Measurements from ENCODE around the gene SEMA6A. TPM values are rescaled to one million over a fixed set of nuclear protein-coding genes. Genes with fewer than 3 reads are reported as not detected.

Gene SEMA6A
- total RNA-seq, 5 donors from 2014 or later (not counting 1 experiment from before 2014, with no cell fraction given): 0.79 to 0.88 (median 0.79) TPM; not detected in 2

- no peaks in the 10 kb centered on the region for H3K9me3 Mint-ChIP-seq
- CTCF ChIA-PET: no interaction called here
- no peak overlapping the region for H3K27ac ChIP-seq (ENCODE audit: low read length)
- H3K27me3 Mint-ChIP-seq: peaks cover 53 to 77% of the 10 kb centered on the region in 2 donors
- peaks cover 18 to 33% of the 10 kb centered on the region in 2 experiments for H3K4me1 ChIP-seq (ENCODE audit: control insufficient read depth in 1 of 2, extremely low read depth in 1 of 2, insufficient read depth in 2 of 2, low read length in 2 of 2)
- POLR2A ChIA-PET: no interaction called here
- DNase-seq: no peak
- peak overlapping the region in 1 of 2 donors; percentile 70 for H3K4me3 ChIP-seq (ENCODE audit: control insufficient read depth in 1 of 2, extremely low read depth in 1 of 2, low read length in 1 of 2)
- peaks cover 17 to 27% (median 20%) of the 10 kb centered on the region in 3 donors for H3K4me1 Mint-ChIP-seq
- peak overlapping the region in 1 of 3 donors; percentile 75 for H3K4me3 Mint-ChIP-seq
- no peaks in the 10 kb centered on the region for H3K36me3 ChIP-seq (ENCODE audit: control insufficient read depth in 2 of 2, extremely low read depth in 1 of 2, insufficient read depth in 1 of 2, low read length in 1 of 2)
- no peak for ATAC-seq (replicated peaks in 1 of 4)
- WGBS (ENCODE audit: insufficient coverage): 4% methylated on average over 35 of the region's 35 CpGs
- no peak overlapping the region for H3K27ac Mint-ChIP-seq
- no peaks in the 10 kb centered on the region for H3K36me3 Mint-ChIP-seq
- no peaks in the 10 kb centered on the region for H3K9me3 ChIP-seq
- H3K27me3 ChIP-seq (replicated peaks in 1 of 2; ENCODE audit: control insufficient read depth in 2 of 2, extremely low read depth in 1 of 2, insufficient read depth in 2 of 2, low read length in 1 of 2): peaks cover 2 to 45% of the 10 kb centered on the region in 2 experiments
Measured at GRCh38 chr5:116573279-116573701, 1.3 kb downstream of the SEMA6A start.

- no peak for DNase-seq
- POLR2A ChIA-PET: no interaction called here
- Mint-ChIP-seq H3K27ac (no peak overlapping the region), H3K4me1 (peaks cover 17 to 27% (median 20%) of the 10 kb centered on the region in 3 donors), H3K27me3 (peaks cover 56 to 73% of the 10 kb centered on the region in 2 donors), H3K9me3 (no peaks in the 10 kb centered on the region), H3K36me3 (no peaks in the 10 kb centered on the region), H3K4me3 (peak overlapping the region in 1 of 3 donors; percentile 75)
- Histone ChIP-seq H3K27me3 (replicated peaks in 1 of 2; ENCODE audit: control insufficient read depth in 2 of 2, extremely low read depth in 1 of 2, insufficient read depth in 2 of 2, low read length in 1 of 2) (peaks cover 2 to 45% of the 10 kb centered on the region in 2 experiments), H3K36me3 (ENCODE audit: control insufficient read depth in 2 of 2, extremely low read depth in 1 of 2, insufficient read depth in 1 of 2, low read length in 1 of 2) (no peaks in the 10 kb centered on the region), H3K4me1 (ENCODE audit: control insufficient read depth in 1 of 2, extremely low read depth in 1 of 2, insufficient read depth in 2 of 2, low read length in 2 of 2) (peaks cover 18 to 33% of the 10 kb centered on the region in 2 experiments), H3K9me3 (no peaks in the 10 kb centered on the region), H3K27ac (ENCODE audit: low read length) (no peak overlapping the region), H3K4me3 (ENCODE audit: control insufficient read depth in 1 of 2, extremely low read depth in 1 of 2, low read length in 1 of 2) (no peak overlapping the region)
- no peak for ATAC-seq (replicated peaks in 1 of 4)
- WGBS (ENCODE audit: insufficient coverage): 6% methylated on average over 44 of the region's 54 CpGs
- CTCF ChIA-PET: no interaction called here
Measured at GRCh38 chr5:116572350-116573278, 2.0 kb downstream of the SEMA6A start.

- DNase-seq (no peak), ATAC-seq (replicated peaks in 1 of 4) (no peak)
- no peaks in the 10 kb centered on the region for H3K36me3 Mint-ChIP-seq
- Histone ChIP-seq H3K27me3 (replicated peaks in 1 of 2; ENCODE audit: control insufficient read depth in 2 of 2, extremely low read depth in 1 of 2, insufficient read depth in 2 of 2, low read length in 1 of 2) (peaks cover 2 to 45% of the 10 kb centered on the region in 2 experiments), H3K4me1 (ENCODE audit: control insufficient read depth in 1 of 2, extremely low read depth in 1 of 2, insufficient read depth in 2 of 2, low read length in 2 of 2) (peaks cover 18 to 33% of the 10 kb centered on the region in 2 experiments), H3K9me3 (no peaks in the 10 kb centered on the region), H3K36me3 (ENCODE audit: control insufficient read depth in 2 of 2, extremely low read depth in 1 of 2, insufficient read depth in 1 of 2, low read length in 1 of 2) (no peaks in the 10 kb centered on the region), H3K27ac (ENCODE audit: low read length) (no peak overlapping the region), H3K4me3 (ENCODE audit: control insufficient read depth in 1 of 2, extremely low read depth in 1 of 2, low read length in 1 of 2) (no peak overlapping the region)
- CTCF ChIA-PET: no interaction called here
- peaks cover 62 to 74% of the 10 kb centered on the region in 2 donors for H3K27me3 Mint-ChIP-seq
- no peak overlapping the region for H3K27ac Mint-ChIP-seq
- H3K4me3 Mint-ChIP-seq: peak overlapping the region in 1 of 3 donors; percentile 11
- POLR2A ChIA-PET: no interaction called here
- no peaks in the 10 kb centered on the region for H3K9me3 Mint-ChIP-seq
- 34% methylated on average over 12 of the region's 17 CpGs for WGBS (ENCODE audit: insufficient coverage)
- peaks cover 17 to 27% (median 20%) of the 10 kb centered on the region in 3 donors for H3K4me1 Mint-ChIP-seq
Measured at GRCh38 chr5:116571568-116572349, 2.9 kb downstream of the SEMA6A start.

GRCh38 chr5:116569999-116570398, 4.6 kb downstream of the SEMA6A start:
- H3K36me3 ChIP-seq (ENCODE audit: control insufficient read depth in 2 of 2, extremely low read depth in 1 of 2, insufficient read depth in 1 of 2, low read length in 1 of 2): no peaks in the 10 kb centered on the region
- Mint-ChIP-seq H3K4me1 (peaks cover 9 to 17% (median 12%) of the 10 kb centered on the region in 3 donors), H3K4me3 (no peak overlapping the region), H3K9me3 (no peaks in the 10 kb centered on the region), H3K27me3 (peaks cover 57 to 58% of the 10 kb centered on the region in 2 donors), H3K36me3 (no peaks in the 10 kb centered on the region), H3K27ac (no peak overlapping the region)
- H3K27me3 ChIP-seq (replicated peaks in 1 of 2; ENCODE audit: control insufficient read depth in 2 of 2, extremely low read depth in 1 of 2, insufficient read depth in 2 of 2, low read length in 1 of 2): peaks cover 0 to 33% of the 10 kb centered on the region in 2 experiments
- DNase-seq (no peak), ATAC-seq (replicated peaks in 1 of 4) (no peak)
- no peak overlapping the region for H3K4me3 ChIP-seq (ENCODE audit: control insufficient read depth in 1 of 2, extremely low read depth in 1 of 2, low read length in 1 of 2)
- POLR2A ChIA-PET: no interaction called here
- no CpG with 5 or more reads among the region's 4 CpGs for WGBS (ENCODE audit: insufficient coverage)
- peaks cover 10 to 22% of the 10 kb centered on the region in 2 experiments for H3K4me1 ChIP-seq (ENCODE audit: control insufficient read depth in 1 of 2, extremely low read depth in 1 of 2, insufficient read depth in 2 of 2, low read length in 2 of 2)
- no peak overlapping the region for H3K27ac ChIP-seq (ENCODE audit: low read length)
- H3K9me3 ChIP-seq: no peaks in the 10 kb centered on the region
- CTCF ChIA-PET: no interaction called here

- ATAC-seq (replicated peaks in 1 of 4) (no peak), DNase-seq (no peak)
- Mint-ChIP-seq H3K9me3 (no peaks in the 10 kb centered on the region), H3K4me3 (no peak overlapping the region), H3K4me1 (peaks cover 0 to 2% (median 0%) of the 10 kb centered on the region in 3 donors), H3K27me3 (peaks cover 35 to 45% of the 10 kb centered on the region in 2 donors), H3K27ac (no peak overlapping the region), H3K36me3 (no peaks in the 10 kb centered on the region)
- Histone ChIP-seq H3K4me3 (ENCODE audit: control insufficient read depth in 1 of 2, extremely low read depth in 1 of 2, low read length in 1 of 2) (no peak overlapping the region), H3K27ac (ENCODE audit: low read length) (no peak overlapping the region), H3K4me1 (ENCODE audit: control insufficient read depth in 1 of 2, extremely low read depth in 1 of 2, insufficient read depth in 2 of 2, low read length in 2 of 2) (no peaks in the 10 kb centered on the region), H3K9me3 (no peaks in the 10 kb centered on the region), H3K36me3 (ENCODE audit: control insufficient read depth in 2 of 2, extremely low read depth in 1 of 2, insufficient read depth in 1 of 2, low read length in 1 of 2) (no peaks in the 10 kb centered on the region), H3K27me3 (replicated peaks in 1 of 2; ENCODE audit: control insufficient read depth in 2 of 2, extremely low read depth in 1 of 2, insufficient read depth in 2 of 2, low read length in 1 of 2) (peaks cover 0 to 7% of the 10 kb centered on the region in 2 experiments)
- ChIA-PET CTCF (no interaction called here), POLR2A (no interaction called here)
- WGBS (ENCODE audit: insufficient coverage): no CpG with 5 or more reads among the region's 2 CpGs
Measured at GRCh38 chr5:116567106-116567505, 7.5 kb downstream of the SEMA6A start.

GRCh38 chr5:116566251-116566650, 8.4 kb downstream of the SEMA6A start:
- no peak overlapping the region for H3K27ac Mint-ChIP-seq
- Histone ChIP-seq H3K27me3 (replicated peaks in 1 of 2; ENCODE audit: control insufficient read depth in 2 of 2, extremely low read depth in 1 of 2, insufficient read depth in 2 of 2, low read length in 1 of 2) (peaks cover 0 to 3% of the 10 kb centered on the region in 2 experiments), H3K36me3 (ENCODE audit: control insufficient read depth in 2 of 2, extremely low read depth in 1 of 2, insufficient read depth in 1 of 2, low read length in 1 of 2) (no peaks in the 10 kb centered on the region), H3K9me3 (no peaks in the 10 kb centered on the region), H3K27ac (ENCODE audit: low read length) (no peak overlapping the region), H3K4me1 (ENCODE audit: control insufficient read depth in 1 of 2, extremely low read depth in 1 of 2, insufficient read depth in 2 of 2, low read length in 2 of 2) (no peaks in the 10 kb centered on the region), H3K4me3 (ENCODE audit: control insufficient read depth in 1 of 2, extremely low read depth in 1 of 2, low read length in 1 of 2) (no peak overlapping the region)
- no peaks in the 10 kb centered on the region for H3K9me3 Mint-ChIP-seq
- H3K4me3 Mint-ChIP-seq: no peak overlapping the region
- ATAC-seq (replicated peaks in 1 of 4) (no peak), DNase-seq (no peak)
- POLR2A ChIA-PET: no interaction called here
- CTCF ChIA-PET: no interaction called here
- no peaks in the 10 kb centered on the region for H3K4me1 Mint-ChIP-seq
- no peaks in the 10 kb centered on the region for H3K36me3 Mint-ChIP-seq
- WGBS (ENCODE audit: insufficient coverage): no CpG with 5 or more reads among the region's 1 CpG
- H3K27me3 Mint-ChIP-seq: peaks cover 30 to 39% of the 10 kb centered on the region in 2 donors
